NCI-H526 treated with DMSO at 0.1 percent for 48 hours (cell line): Measurements from ENCODE around the gene CA5A.
"Not testable (repeated sequence)": the region's sequence is repeated elsewhere in the genome, so short reads cannot be mapped to it uniquely, and the experiment has no call there.

ENCODE experiments used
- DNase-seq: peaks from one replicate; lab custom pipeline; 2025; lab: John Stamatoyannopoulos, UW

Gene CA5A

DNA sequence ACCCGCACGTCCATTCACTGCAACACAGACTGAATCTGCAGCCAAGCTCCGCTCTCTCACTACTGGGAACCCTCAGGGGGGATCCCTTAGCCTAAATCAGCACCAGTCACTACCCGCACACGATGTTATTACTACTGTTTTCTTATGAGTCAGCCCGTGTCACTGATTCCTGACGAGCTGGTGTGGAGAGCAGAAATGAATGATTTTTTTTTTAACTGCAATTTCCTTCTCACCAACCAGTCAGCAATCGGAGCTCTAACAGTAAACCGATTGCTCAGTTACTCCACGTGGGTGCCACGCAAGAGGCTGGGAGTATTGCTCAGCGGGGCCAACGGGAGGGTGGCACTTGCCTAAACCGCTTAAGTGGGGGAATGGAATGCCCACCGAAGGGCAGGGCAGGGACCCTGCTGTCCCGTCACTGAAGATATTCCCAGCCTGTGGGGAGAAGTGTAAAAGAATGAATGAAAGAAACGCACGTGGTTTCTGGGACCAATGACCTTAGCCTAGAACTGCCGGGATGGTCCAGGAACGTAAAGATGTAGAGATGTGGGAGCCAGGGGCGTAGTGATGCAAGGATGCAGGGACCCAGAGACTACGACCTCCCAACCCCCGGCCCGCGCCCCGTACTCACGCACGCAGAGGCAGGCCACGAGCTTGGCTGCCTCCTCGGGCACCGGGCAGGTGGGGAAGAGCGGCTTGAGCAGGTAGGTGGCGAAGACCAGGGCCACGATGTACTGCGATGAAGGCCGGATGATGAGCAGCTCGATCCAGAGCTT lies 67.9 kb downstream of the CA5A start:
- not testable (repeated sequence) for DNase-seq

DNA sequence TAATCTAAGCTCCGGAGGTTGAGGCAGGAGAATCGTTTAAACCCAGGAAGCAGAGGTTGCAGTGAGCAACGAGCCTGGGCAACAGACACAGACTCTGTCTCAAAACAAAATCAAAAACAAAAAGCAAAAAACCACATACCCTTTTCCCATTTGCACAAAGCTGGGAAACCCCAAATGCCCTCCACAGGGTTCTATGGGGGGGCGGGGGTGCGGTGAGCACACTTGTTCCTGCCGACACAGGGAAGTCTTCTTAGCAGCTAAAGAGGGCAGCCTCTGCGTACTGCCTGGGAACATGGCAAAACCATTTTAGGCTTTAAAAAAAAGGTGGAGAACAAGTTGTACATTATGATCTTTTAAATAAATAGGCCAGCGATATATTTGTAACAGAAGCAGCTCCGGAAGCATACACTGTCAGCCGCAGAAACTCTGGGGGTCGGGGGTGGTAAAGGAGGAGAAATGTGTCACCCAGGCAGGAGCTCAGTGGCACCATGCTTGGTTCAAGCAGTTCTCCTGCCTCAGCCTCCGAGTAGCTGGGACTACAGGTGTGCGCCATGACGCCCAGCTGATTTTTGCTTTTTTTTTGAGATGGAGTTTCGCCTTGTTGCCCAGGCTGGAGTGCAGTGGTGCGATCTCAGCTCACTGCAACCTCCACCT lies 70.3 kb downstream of the CA5A start:
- DNase-seq = not testable (repeated sequence)

DNA sequence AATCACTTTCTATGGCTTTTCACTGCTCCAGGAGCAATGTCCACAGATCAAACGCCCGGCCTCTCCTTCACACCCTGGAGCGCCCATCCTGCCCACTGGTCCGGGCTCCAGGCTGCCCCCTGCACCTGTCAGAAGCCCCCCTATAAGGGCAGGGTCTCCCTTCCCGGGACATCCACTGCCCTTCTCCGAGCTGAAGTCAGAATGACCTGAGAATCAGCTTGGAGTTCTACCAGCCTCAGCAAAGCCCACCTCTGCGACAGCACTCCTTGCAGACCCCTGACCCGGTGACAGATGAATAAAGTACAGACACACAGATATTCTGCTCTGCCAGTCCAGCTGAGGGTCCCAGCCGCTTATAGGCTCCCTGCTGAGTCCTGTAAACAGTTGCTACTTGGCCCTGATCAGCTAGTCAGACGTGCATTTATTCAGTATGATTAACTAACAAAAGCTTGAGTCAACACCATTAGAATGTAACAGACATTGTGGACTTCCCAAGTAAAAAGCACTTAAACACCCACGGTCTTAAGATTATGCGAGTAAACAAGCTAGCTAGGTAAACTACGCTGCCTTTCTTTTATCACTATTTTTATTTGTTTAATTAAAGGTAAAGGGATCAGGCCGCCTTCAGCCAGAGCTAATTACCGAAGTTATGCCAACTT lies 71.9 kb downstream of the CA5A start:
- DNase-seq = no peak

DNA sequence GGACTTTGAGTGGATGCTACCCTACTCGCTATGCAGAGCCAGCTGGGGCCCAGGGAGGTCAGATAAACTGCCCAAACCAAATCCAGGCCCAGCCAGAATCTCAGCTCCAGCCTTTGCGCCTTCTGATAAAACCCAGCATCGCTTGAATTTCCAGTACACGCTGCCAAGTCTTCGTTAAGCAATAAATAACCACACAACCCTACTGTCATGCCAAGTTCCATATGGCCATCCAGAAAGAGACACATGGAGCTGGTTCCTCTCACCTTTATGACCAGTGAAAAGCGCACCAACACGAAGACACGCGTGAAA lies 73.0 kb downstream of the CA5A start:
- DNase-seq = not testable (repeated sequence)

DNA sequence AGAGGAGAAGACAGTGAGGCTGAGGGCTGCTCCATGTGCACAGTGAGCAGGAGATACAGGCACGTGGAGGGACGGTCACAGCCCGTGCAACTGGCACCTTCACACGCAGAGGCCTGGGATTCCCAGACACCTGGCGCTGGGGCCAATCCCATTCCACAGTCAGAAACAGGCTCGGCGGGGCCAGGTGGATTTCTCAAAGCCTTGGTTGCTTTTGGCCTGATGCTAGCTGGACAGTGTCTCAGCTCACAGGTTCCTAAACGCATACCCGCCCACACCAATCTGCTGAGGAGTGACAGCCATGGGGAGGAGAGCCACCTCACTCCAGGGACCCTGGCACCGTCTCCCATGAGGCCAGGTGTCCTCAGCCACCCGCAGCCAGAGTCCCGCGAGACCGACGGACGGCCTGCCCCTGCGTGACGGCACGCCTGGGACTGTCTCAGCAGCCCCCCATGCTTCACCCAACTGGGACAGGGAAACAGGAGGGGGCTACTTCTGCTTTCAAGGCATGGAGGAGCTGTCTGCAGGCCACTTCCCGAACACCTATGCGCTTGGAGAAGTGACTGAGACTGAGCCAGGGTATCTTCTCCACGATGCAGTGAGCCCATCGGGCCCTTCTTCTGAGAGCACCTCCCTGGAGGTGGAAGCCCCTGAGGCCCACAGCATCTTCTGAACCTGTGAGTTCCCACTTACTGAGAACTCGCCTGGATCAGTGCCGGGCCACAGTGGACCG lies 73.6 kb downstream of the CA5A start:
- DNase-seq = peak; percentile 15

DNA sequence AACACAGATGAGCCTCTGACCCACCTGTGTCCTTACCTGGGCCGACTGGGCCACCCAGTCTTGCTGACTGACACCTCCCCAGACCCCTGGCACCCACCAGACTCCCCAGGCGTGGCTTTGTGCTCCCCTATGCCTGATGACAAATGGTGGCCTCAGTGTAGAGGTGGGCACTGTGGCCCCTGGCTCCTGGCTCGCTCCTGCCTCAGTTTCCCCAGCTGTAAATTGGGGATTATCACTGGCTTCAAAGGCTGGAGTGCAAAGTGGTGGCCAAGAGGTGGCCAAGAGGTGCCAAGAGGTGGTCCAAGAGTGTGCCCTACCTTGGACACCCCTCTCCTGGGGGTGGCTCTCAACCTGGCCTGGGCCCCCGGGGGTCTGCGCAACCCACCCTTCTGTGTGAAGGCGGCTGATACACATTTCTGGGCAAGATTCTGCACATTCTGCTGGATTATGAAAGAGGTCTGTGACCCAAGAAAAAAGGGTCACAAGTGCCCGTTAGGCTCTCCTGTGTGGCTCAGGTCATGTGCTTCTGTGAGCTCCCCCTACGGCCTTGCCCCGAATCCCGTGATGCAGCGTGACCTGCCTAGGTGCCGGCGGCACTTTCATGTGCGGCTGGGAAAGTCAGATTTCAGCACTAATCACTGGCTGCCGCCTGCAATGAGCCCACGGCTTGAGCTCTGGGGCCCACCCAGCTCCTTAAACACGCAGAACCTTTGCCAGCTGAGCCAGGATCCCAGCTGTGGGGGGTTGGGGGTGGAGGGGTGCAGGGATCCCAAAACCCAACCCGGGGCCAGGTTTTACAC lies 74.8 kb downstream of the CA5A start:
- not testable (repeated sequence) for DNase-seq

DNA sequence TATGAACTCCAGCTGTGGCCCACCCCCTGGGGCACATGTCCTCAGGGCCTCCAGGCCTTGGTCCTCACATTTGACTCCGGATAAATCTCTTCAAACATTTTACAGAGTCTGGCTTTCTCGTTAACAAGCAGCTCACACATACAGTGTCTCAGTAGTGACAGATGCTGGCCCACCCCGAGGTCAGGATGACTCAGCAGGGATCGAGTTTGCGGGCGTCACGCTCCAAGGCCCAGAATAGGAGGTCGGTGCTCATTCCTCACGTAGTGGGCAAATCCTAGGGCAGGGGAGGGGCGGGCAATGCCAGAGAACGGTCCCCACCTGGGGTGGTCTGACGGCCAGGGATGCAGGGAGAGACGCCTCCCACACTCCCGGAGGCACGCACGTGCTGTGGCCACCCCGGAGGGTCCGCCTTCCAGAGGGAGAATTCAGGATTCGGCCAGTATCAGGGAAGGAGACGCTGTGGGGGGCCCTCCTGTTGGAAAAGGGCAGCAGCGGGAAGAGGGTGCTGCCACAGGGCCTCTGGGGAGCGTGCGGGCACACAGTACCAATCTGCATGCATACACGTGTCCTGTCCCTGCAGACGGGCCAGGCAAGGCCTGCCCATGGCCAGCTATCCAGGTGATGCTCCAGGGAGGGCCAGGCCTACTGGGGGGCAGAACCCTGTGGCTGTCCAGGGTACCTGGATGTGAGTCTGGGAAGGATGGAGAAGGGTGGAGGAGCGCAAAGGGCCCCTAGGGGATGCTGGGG lies 75.6 kb downstream of the CA5A start:
- DNase-seq = peak; percentile 20

DNA sequence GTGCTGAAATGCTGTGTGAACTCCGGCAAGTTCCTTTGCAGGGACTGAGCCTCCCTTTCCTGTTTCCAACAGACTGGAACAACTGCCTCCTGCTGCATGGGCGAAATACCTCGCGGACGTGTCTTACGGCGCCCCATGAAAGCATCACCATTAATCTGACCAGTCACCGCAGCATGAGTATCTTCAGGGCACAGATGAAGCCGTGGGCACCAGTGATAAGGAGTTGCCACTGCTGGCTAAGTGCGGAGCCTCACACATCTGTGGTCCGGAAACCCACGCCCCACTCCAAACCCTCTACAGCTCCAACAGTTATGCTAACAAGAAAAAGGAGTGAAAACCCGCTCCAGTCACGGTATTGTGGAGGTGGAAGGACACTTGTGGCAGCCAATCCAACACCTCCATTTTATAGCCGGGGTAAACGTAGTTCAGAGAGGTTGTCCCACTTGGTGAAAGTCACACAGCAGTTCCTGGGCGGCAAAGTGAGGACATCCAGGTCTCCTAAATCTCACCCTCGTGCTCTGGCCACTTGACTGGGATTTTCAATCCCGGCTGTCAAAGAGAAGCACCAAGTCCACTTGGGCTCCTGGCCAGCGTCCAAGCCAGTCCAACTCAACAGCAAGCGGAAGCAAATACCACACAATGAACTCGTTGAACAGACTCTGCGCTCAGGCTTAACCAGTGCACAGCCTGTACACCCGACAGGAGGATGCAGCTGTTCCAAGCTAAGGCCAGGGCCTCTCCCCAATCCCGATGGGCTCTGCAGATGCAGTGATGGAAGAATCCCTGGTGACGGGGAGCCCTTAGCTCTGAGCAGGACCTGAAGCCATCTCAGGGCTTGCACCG lies 78.0 kb downstream of the CA5A start:
- DNase-seq = not testable (repeated sequence)

DNA sequence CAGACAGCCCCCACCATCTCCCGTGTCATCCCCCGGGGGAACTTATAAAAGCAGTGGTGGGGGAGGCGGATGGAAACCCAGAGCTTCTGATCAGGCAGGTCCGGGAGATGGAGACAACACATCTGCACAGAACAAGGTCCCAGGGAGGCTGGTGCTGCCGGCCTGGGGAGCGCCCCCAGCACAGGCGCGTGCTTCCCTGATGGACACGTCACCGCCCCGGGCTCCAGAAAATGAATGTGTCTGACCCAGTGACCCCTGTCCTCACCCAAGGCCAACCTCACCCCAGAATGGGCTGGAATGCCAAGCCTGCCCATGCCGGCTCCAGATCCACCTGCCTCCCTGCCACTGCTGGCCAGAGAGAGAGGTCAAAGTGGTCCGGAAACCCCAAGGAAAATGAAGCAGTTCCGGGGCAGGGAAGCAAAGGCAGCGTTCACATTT lies 79.5 kb downstream of the CA5A start:
- DNase-seq = no peak

DNA sequence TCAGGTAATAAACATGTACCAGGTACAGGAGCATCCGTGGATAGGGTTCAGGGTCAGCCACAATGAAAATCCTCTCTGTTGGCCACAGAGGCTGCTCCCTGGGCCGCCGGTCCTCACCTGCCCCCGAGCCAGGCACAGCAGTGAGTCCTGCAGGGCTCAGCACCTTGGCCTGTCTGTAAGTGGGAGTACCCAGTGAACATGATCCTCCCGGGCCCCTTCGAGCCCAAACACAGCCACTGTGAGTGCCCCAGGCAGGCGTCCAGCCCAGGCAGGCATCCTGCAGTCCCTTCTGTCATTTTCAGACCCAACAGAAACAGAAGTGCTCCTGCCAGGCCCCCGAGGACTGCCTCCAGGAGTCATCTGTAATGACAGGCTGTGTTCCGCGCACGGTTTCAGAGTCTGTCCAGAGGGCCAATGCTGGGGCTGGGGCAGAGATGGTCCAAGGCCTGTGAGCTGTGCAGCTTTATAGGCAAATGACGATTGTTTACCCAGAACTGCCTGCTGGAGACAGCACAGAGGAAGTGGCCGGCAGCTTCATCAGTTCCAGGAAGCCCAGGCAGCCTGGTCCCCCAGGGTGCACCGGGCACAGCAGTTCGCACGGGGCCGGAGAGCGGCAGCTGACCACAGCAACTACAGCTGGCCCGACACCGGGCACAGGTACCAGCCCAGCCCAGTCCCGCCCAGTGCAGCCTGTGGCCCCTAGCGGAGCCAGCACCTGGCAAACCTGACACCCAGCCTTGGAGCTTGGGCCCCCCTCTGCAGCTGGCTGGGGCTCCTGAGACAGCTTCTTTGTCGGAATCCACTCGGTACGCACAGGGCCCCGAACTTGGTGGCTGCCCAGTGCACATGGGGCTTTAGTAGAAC lies 80.2 kb downstream of the CA5A start:
- peak; percentile 61 for DNase-seq

DNA sequence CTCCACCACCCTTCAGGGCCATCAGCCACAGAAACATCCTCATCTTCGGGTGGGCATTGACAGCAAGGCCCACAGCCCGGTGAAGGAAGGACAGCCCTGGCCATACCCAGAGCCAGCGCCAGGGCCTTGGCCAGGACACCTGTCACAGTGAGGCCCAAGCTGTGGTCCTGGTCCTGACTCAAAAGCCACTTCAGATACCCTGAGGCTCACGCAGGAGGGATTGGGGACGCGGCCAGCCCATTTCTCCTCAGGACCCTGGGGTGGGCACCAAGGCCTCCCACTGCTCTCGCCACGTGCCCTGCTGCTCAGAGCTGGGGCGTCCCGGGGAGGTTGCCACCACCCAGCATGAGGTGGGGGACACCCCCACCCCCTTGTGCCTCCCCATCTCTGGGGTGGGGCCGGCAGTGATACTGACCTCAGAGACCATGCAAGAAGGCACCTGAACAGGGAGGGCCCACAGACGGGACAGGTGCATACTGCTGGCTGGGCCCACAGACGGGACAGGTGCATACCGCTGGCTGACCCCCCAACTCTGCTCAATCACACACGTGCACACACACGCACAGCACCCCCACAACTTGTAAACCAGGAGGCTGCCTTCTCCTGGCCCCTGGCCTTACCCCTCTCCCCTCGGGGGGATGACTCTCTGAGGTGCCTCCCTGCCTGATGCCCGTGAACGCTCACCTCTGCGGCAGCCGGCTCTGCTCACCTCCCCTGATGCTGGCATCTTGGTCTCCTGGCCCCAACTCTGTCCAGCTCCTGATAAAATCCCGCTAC lies 81.2 kb downstream of the CA5A start:
- no peak for DNase-seq

DNA sequence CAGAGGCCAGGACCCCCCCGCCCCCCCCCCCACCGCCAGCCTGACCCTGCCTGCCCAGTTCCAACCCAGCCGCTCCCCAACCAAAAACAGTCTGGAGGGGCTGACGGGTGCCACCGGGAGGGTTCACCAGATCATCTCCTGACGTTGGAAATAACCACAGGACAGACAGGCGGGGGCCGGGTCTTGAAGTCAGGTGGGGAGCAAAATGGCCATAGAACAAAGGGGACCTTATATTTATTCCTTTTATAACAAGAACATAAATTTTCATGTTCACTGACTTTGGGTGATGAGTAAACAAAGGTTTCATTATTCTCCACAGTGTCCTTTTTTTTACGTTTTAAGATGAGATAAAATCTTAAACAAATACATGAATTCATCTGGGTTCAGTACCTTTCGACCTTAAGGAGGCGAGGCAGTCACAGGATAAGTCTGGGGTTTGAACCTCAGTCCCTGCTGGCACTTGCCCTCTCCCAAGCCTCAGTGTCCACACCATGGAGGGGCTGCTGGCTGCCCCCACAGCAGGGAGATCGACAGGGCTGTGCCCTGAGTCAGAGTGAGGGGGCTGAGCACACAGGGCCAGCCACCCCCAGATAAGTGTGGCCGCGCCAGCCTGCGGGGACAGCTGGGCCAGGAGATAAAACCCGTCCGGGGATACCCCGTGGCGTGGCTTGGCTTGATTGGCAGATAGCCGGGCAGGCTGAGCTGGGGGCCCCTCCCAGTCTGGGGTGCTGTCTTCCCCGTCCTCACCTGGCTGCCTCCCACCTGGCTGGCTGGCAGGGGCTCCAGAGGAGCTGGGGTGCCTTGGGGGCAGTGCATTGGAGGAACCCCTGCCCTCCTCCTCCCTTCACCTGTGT lies 82.0 kb downstream of the CA5A start:
- DNase-seq = peak; percentile 76

DNA sequence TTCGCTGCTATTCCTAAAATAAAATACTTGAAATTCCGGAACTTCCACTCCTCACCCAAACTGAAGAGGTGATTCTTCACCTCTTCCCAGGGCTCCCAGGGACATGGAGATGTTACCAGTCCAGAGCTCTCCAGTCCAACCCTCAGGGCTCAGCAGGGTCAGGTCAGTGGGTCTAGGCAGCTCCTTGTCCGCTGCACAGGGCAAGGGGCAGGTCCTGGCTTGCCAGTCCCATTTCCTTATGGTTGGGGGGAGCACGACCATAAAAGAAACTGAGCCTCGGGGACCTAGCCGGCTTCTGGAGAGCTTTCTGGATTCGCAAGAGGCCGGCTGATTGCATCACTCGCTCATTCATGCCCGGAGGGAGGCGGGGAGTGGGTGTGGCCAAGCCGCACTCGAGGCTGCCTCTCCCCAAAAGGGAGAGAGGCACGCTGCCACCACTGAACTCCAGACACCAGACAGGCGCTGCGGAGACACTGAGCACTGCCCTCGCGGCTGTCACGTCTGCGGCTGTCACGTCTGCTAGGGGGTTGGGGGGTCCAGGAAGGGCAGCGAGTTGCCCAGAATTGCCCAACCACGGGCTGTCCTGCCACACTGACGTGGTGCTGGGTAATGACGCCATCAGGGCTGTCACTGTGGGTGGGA lies 82.8 kb downstream of the CA5A start:
- peak; percentile 59 for DNase-seq

DNA sequence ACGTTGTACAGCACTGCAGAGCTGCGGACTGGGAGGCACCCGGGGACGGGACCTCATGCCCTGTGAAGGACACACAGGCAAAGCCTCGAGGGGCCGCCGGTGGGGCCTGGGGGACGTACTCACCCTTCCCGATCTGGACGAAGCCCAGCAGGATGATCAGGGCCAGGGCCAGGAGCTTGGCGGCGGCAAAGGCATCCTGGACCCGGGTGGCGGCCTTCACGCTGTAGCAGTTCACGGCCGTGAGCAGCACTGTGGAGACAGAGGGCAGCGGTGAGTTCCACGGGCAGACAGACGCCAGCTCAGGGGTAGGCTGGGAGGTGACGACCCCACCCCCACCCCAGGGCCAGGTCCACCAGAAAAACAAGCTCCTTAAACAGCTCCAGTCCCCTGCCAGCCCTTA lies 84.7 kb downstream of the CA5A start:
- DNase-seq = no peak

DNA sequence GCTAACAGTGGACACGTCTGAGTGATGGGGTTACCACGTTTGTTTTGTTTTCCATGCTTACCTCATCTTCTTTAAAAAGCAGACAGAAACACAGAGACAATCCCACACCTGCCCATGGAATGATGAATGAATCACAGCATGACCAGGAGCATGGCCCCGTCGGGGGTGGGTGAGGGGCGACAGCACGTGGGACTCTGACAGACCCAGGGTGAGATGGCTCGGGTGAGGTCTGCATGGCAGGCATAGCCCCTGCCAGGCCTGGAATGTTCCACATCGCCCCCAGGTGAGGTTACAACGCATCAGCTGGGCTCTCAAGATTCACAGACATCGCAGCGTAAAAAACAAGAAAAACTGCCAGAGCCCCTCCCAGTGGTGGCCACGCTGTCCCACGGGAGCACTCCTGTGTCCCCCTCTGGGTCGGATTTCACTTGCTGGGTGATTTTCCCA lies 85.2 kb downstream of the CA5A start:
- no peak for DNase-seq
